ENCODE data around the gene ANAPC16. TPM values are rescaled to one million over a fixed set of nuclear protein-coding genes. Genes with fewer than 3 reads are reported as not detected.
"Not testable (repeated sequence)": the region's sequence is repeated elsewhere in the genome, so short reads cannot be mapped to it uniquely, and the experiment has no call there.

Gene ANAPC16
- total RNA-seq, 1 donor from 2014 or later: 53.2 TPM

DNA sequence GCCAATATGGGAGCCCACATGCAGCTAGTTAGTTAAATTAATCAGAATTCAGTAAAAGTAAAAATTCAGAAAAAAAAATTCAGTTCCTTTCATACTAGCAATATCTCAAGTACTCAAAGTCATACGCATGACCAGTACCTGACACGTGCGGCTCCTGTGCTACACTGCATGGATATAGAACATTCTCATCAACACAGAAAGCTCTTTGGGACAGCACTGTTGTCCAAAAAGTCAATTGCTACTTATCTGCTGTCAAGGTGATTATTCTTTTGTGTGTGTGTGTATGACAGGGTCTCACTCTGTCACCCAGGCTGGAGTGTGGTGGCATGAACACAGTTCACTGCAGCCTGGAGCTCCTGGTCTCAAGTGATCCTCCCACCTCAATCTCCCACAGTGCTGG, 14.9 kb upstream of the ANAPC16 start:
- TF ChIP-seq, protein P1, sequence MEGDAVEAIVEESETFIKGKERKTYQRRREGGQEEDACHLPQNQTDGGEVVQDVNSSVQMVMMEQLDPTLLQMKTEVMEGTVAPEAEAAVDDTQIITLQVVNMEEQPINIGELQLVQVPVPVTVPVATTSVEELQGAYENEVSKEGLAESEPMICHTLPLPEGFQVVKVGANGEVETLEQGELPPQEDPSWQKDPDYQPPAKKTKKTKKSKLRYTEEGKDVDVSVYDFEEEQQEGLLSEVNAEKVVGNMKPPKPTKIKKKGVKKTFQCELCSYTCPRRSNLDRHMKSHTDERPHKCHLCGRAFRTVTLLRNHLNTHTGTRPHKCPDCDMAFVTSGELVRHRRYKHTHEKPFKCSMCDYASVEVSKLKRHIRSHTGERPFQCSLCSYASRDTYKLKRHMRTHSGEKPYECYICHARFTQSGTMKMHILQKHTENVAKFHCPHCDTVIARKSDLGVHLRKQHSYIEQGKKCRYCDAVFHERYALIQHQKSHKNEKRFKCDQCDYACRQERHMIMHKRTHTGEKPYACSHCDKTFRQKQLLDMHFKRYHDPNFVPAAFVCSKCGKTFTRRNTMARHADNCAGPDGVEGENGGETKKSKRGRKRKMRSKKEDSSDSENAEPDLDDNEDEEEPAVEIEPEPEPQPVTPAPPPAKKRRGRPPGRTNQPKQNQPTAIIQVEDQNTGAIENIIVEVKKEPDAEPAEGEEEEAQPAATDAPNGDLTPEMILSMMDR (conservative IDR thresholded peaks at IDR 0.05): no peak
- Mint-ChIP-seq H3K4me1 (peaks cover 4% of the 10 kb centered on the region), H3K27me3 (ENCODE audit: low read depth) (no peaks in the 10 kb centered on the region), H3K36me3 (ENCODE audit: low read depth) (no peaks in the 10 kb centered on the region), H3K4me3 (no peak overlapping the region), H3K9me3 (no peaks in the 10 kb centered on the region), H3K27ac (ENCODE audit: unreplicated experiment) (no peak overlapping the region)
- DNase-seq (ENCODE audit: low read depth, low spot score): no peak

DNA sequence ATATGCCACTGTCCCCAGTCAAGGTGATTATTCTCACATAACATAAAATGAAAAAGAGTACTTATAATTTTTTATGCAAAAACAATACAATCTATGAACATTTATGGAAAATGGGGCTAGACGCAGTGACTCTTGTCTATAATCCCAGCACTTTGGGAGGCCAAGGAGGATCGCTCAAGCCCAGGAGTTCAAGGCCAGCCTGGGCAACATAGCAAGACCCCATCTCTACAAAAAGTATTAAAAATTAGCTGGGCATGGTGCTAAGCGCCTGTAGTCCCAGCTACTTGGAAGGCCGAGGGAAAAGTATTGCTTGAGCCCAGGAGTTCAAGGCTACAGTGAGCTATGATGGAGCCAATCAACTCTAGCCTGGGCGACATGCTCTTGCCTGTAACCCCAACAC, 14.5 kb upstream of the ANAPC16 start:
- no peak overlapping the region for H3K27ac Mint-ChIP-seq (ENCODE audit: unreplicated experiment)
- no peaks in the 10 kb centered on the region for H3K27me3 Mint-ChIP-seq (ENCODE audit: low read depth)
- H3K4me1 Mint-ChIP-seq: peaks cover 4% of the 10 kb centered on the region
- TF ChIP-seq, protein P1 (conservative IDR thresholded peaks at IDR 0.05): no peak
- H3K36me3 Mint-ChIP-seq (ENCODE audit: low read depth): no peaks in the 10 kb centered on the region
- no peak for DNase-seq (ENCODE audit: low read depth, low spot score)
- no peak overlapping the region for H3K4me3 Mint-ChIP-seq
- H3K9me3 Mint-ChIP-seq: no peaks in the 10 kb centered on the region

DNA sequence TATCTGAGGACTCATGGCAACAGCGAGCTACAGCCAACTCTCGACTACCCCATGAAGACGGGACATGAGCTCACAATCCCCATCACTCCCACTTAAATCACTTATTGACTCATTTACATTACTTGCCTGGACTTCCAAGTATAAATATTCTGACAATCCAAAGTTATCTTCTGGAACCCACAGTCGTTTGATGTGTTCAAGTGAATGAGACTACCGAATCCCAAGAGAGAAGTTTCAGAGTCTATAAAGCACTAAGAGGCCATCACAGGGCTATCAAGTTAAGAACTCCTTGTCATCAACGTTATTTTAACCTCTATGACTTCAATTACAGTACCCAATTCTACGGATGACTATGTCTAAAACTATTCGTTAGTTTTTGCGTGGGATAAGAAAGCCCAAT, 11.5 kb upstream of the ANAPC16 start:
- Mint-ChIP-seq H3K4me1 (no peaks in the 10 kb centered on the region), H3K27ac (ENCODE audit: unreplicated experiment) (peak overlapping the region; percentile 63)

DNA sequence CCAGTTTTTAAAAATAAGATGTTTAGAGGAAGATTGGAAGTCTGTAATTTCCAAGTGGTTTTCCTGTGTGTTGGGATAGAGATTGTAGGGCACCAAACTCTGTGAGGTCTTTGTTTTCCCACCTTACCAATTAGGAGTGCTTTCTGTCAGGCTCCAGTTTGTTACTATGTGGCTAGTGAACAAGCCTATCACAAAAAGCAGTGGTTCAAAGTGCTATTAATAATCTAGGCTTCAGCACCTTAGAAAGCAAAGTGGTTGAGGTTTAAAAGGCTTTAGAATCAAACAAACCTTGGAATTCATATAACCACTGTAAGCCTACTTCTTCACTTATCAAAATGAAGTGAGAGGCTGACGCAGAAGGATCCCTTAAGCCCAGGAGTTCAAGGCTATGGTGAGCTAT, 11.1 kb upstream of the ANAPC16 start:
- no peak overlapping the region for H3K4me3 Mint-ChIP-seq
- H3K4me1 Mint-ChIP-seq: no peaks in the 10 kb centered on the region
- H3K27me3 Mint-ChIP-seq (ENCODE audit: low read depth): no peaks in the 10 kb centered on the region
- DNase-seq (ENCODE audit: low read depth, low spot score): no peak
- no peaks in the 10 kb centered on the region for H3K36me3 Mint-ChIP-seq (ENCODE audit: low read depth)
- TF ChIP-seq, protein P1 (conservative IDR thresholded peaks at IDR 0.05): no peak
- H3K9me3 Mint-ChIP-seq: no peaks in the 10 kb centered on the region
- no peak overlapping the region for H3K27ac Mint-ChIP-seq (ENCODE audit: unreplicated experiment)

More for the DNA sequence above, 11.5 kb upstream of the ANAPC16 start:
- no peaks in the 10 kb centered on the region for H3K27me3 Mint-ChIP-seq (ENCODE audit: low read depth)
- H3K9me3 Mint-ChIP-seq: no peaks in the 10 kb centered on the region
- TF ChIP-seq, protein P1 (conservative IDR thresholded peaks at IDR 0.05): no peak
- DNase-seq (ENCODE audit: low read depth, low spot score): no peak
- H3K4me3 Mint-ChIP-seq: no peak overlapping the region
- H3K36me3 Mint-ChIP-seq (ENCODE audit: low read depth): no peaks in the 10 kb centered on the region

DNA sequence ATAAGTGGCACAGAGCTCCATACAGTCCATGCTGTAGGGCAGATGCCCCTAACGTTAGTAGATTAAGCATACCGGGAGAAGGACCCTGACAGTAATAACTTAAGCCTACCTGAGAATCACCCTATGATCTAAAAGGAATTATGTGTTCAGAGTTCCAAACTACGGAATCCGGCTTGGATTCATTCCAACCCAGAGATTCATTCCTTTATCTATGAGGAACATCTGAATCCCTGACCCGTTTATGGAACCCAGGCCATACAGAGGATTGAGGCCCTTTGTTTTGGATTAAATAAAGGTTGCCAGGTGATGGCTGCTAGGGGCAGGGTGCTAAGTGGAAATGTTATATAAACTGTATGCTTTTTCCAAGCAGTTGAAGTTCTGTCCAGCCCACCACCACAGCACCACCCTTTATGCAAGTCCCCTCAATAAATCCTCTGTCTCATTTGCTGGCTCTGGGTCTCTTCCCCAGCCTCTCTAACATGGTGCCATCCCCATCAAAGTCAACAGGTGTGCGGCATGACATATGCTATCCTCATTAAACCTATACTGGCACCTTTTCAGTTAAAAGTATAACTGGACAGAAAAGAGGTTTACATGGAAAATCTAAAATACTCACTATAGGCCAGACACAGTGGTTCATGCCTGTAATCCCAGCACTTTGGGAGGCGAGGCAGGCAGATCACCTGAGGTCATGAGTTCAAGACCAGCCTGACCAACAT, 9.1 kb upstream of the ANAPC16 start:
- Mint-ChIP-seq H3K27ac (ENCODE audit: unreplicated experiment) (no peak overlapping the region), H3K4me3 (no peak overlapping the region), H3K27me3 (ENCODE audit: low read depth) (no peaks in the 10 kb centered on the region), H3K36me3 (ENCODE audit: low read depth) (no peaks in the 10 kb centered on the region), H3K9me3 (no peaks in the 10 kb centered on the region), H3K4me1 (no peaks in the 10 kb centered on the region)
- TF ChIP-seq, protein P1 (conservative IDR thresholded peaks at IDR 0.05): no peak
- DNase-seq (ENCODE audit: low read depth, low spot score): no peak

DNA sequence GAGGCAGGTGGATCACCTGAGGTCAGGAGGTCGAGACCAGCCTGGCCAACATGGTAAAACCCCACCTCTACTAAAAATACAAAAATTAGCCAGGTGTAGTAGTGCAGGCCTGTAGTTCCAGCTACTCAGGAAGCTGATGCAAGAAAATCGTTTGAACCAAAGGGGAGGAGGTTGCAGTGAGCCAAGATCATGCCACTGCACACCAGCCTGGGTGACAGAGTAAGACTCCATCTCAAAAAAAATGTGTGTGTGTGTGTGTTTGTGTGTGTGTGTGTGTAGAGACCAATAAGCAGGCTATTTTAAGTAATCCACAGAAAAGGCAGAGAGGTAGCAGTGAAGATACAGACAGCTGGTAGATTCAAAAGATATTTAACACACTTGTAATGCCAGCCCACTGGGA, 7.3 kb upstream of the ANAPC16 start:
- H3K27ac Mint-ChIP-seq (ENCODE audit: unreplicated experiment); H3K4me3 Mint-ChIP-seq: not testable (repeated sequence)

DNA sequence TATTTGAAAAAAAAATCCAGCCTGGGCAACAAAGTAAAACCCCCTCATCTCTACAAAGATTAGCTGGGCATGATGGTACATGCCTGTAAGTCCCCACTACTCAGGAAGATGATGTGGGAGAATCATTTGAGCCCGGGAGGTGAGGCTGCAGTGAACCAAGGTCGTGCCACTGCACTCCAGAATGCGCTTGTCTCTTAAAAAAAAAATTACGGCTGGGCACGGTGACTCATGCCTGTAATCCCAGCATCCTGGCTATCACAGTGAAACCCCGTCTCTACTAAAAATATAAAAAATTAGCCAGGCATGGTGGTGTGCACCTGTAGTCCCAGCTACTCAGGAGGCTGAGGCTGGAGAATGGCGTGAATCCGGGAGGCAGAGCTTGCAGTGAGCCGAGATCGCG, 4.4 kb upstream of the ANAPC16 start:
- H3K4me1 Mint-ChIP-seq: peaks cover 20% of the 10 kb centered on the region
- H3K27ac Mint-ChIP-seq (ENCODE audit: unreplicated experiment); H3K4me3 Mint-ChIP-seq; H3K36me3 Mint-ChIP-seq (ENCODE audit: low read depth); DNase-seq (ENCODE audit: low read depth, low spot score); H3K27me3 Mint-ChIP-seq (ENCODE audit: low read depth); H3K9me3 Mint-ChIP-seq: not testable (repeated sequence)

More for the DNA sequence above, 7.3 kb upstream of the ANAPC16 start:
- H3K4me1 Mint-ChIP-seq; H3K27me3 Mint-ChIP-seq (ENCODE audit: low read depth); H3K9me3 Mint-ChIP-seq; DNase-seq (ENCODE audit: low read depth, low spot score); H3K36me3 Mint-ChIP-seq (ENCODE audit: low read depth): not testable (repeated sequence)

DNA sequence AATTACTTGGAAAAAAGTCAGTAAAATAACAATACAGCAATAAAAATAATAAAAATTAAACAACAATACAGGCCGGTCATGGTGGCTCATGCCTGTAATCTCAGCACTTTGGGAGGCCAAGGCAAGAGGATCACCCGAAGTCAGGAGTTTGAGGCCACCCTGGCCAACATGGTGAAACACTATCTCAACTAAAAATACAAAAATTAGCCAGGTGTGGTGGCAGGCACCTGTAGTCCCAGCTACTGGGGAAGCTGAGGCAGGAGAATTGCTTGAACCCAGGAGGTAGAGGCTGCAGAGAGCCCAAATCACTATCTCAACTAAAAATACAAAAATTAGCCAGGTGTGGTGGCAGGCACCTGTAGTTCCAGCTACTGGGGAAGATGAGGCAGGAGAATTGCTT, 4.0 kb upstream of the ANAPC16 start:
- DNase-seq (ENCODE audit: low read depth, low spot score); H3K9me3 Mint-ChIP-seq; H3K36me3 Mint-ChIP-seq (ENCODE audit: low read depth); H3K4me3 Mint-ChIP-seq; H3K27me3 Mint-ChIP-seq (ENCODE audit: low read depth); H3K27ac Mint-ChIP-seq (ENCODE audit: unreplicated experiment): not testable (repeated sequence)
- H3K4me1 Mint-ChIP-seq: peaks cover 24% of the 10 kb centered on the region

All from neural crest cell (in vitro differentiated cells).